ENCODE data around the gene GALNT14. TPM values are rescaled to one million over a fixed set of nuclear protein-coding genes. Genes with fewer than 3 reads are reported as not detected.

GALNT14 gene
- total RNA-seq, 2 donors from 2014 or later: 1.6 TPM; not detected in 1

DNA sequence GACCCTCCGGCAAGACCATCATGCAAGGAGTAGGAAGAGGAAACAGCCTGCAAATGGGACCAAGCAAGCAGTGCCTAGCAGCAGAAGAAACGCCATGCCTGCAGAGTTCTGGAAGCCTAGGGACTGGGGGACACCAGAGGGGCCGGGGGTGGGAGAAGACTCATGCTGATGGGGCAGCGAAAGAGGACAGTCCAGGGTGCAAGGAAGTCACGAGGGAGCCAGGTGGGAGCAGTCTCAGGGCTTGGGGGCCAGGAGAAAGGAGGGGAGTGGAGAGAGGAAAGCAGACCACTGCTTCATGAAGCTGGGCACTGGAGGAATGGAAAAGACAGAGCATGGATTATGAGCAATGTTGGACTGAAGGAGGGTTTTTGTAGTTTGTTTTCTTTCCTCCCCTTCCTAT, 211.6 kb downstream of the GALNT14 start:
- DNase-seq (ENCODE audit: low spot score): no peak
- no peaks in the 10 kb centered on the region for H3K36me3 ChIP-seq
- ATAC-seq (ENCODE audit: insufficient number of reproducible peaks, low FRiP score, low read depth): no peak
- no peak overlapping the region for H3K27ac ChIP-seq
- TF ChIP-seq, protein P1, sequence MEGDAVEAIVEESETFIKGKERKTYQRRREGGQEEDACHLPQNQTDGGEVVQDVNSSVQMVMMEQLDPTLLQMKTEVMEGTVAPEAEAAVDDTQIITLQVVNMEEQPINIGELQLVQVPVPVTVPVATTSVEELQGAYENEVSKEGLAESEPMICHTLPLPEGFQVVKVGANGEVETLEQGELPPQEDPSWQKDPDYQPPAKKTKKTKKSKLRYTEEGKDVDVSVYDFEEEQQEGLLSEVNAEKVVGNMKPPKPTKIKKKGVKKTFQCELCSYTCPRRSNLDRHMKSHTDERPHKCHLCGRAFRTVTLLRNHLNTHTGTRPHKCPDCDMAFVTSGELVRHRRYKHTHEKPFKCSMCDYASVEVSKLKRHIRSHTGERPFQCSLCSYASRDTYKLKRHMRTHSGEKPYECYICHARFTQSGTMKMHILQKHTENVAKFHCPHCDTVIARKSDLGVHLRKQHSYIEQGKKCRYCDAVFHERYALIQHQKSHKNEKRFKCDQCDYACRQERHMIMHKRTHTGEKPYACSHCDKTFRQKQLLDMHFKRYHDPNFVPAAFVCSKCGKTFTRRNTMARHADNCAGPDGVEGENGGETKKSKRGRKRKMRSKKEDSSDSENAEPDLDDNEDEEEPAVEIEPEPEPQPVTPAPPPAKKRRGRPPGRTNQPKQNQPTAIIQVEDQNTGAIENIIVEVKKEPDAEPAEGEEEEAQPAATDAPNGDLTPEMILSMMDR (IDR thresholded peaks at IDR 0.05): no peak
- no peaks in the 10 kb centered on the region for H3K27me3 ChIP-seq (replicated peaks; ENCODE audit: insufficient read depth)
- H3K4me1 ChIP-seq (ENCODE audit: control insufficient read depth in 1 of 2, low read depth in 2 of 2): no peaks in the 10 kb centered on the region
- no peak overlapping the region for H3K4me3 ChIP-seq
- no peaks in the 10 kb centered on the region for H3K9me3 ChIP-seq

DNA sequence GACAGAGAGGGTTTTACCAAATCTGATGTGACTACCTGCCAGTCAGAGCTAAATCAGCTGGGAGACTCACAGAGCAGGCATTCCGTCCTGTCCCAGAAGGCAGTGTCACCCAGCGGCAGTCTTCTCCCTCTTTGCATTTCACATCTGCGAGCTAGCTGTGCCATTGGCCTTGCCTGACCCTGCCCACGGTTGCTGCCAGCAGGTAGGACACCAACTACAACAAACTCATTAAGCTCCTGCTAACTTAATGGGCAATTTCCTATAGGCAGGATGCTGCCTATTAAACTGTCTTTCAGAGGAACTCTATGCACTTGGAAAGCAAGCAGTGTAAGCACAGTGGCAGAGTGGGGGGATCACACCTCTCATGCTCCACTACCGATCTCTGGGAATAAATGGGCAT, 214.6 kb downstream of the GALNT14 start:
- no peak for DNase-seq (ENCODE audit: low spot score)
- no peak for ATAC-seq (ENCODE audit: insufficient number of reproducible peaks, low FRiP score, low read depth)
- no peak overlapping the region for H3K27ac ChIP-seq
- H3K9me3 ChIP-seq: no peaks in the 10 kb centered on the region
- H3K4me3 ChIP-seq: no peak overlapping the region
- no peaks in the 10 kb centered on the region for H3K36me3 ChIP-seq
- TF ChIP-seq, protein P1 (IDR thresholded peaks at IDR 0.05): no peak
- no peaks in the 10 kb centered on the region for H3K4me1 ChIP-seq (ENCODE audit: control insufficient read depth in 1 of 2, low read depth in 2 of 2)
- no peaks in the 10 kb centered on the region for H3K27me3 ChIP-seq (replicated peaks; ENCODE audit: insufficient read depth)

DNA sequence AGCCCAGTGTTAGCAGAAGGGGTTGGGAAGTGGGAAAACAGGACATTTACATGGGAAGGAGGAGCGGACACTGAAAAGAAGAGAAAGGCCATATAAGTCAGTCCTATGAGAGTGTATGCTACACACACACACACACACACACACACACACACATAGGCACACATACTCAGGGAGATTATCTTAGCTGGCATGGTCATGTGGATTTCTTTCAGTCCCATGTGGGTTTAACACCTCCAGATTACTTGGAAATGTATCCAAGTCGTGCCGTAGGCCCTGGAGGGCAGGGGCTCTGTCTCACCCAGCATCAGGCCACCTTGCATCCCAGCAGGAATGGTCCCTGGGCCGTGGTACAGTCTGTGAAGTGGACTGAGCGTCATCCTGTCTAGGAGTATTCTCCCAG, 217.7 kb downstream of the GALNT14 start:
- Histone ChIP-seq H3K4me1 (ENCODE audit: control insufficient read depth in 1 of 2, low read depth in 2 of 2) (no peaks in the 10 kb centered on the region), H3K27ac (no peak overlapping the region), H3K9me3 (no peaks in the 10 kb centered on the region), H3K36me3 (no peaks in the 10 kb centered on the region), H3K27me3 (replicated peaks; ENCODE audit: insufficient read depth) (no peaks in the 10 kb centered on the region), H3K4me3 (no peak overlapping the region)
- DNase-seq (ENCODE audit: low spot score): no peak
- TF ChIP-seq, protein P1 (IDR thresholded peaks at IDR 0.05): no peak
- ATAC-seq (ENCODE audit: insufficient number of reproducible peaks, low FRiP score, low read depth): no peak

DNA sequence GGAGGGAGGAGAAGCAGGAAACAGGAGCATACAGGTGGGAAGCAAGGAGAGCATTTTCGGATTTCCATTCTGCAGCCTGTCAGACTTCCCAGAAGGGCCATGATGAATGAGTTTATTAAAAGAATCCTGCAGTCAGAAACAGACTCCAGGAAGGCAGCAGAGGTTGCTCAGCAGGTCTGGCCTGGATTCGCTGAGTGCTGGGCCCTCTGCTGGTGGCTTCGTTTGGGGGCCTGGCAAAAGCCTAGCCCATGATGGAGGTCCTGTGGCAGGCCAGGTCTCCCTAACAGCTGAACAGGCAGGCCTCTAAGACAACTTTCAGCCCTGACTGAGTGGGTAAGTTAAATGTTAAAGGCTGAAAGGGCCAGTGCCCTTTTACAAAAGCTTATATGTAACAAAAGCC, 222.8 kb downstream of the GALNT14 start:
- no peaks in the 10 kb centered on the region for H3K4me1 ChIP-seq (ENCODE audit: control insufficient read depth in 1 of 2, low read depth in 2 of 2)
- TF ChIP-seq, protein P1 (IDR thresholded peaks at IDR 0.05): no peak
- no peak for ATAC-seq (ENCODE audit: insufficient number of reproducible peaks, low FRiP score, low read depth)
- H3K4me3 ChIP-seq: no peak overlapping the region
- DNase-seq (ENCODE audit: low spot score): no peak
- no peaks in the 10 kb centered on the region for H3K27me3 ChIP-seq (replicated peaks; ENCODE audit: insufficient read depth)
- no peaks in the 10 kb centered on the region for H3K36me3 ChIP-seq
- no peak overlapping the region for H3K27ac ChIP-seq
- no peaks in the 10 kb centered on the region for H3K9me3 ChIP-seq

DNA sequence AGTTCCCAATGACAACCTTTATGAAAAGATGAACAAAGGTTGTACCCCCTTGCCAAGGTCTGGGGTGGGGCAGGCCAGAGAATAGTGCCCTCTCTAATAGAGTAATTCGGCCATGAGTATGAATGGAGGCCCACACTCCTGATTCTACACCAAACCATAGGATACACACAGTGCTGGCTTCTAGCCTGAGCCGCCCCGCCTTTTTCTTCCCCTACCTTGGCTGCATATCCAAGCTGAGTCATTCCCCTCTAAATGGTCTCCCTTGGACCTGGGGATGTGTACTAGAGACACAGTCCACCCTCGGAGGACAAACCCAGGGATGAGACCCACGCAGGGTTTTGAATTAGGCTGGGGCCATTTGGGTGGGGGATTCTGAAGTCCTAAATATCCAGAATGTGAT, 223.8 kb downstream of the GALNT14 start:
- no peaks in the 10 kb centered on the region for H3K9me3 ChIP-seq
- DNase-seq (ENCODE audit: low spot score) (no peak), ATAC-seq (ENCODE audit: insufficient number of reproducible peaks, low FRiP score, low read depth) (no peak)
- TF ChIP-seq, protein P1 (IDR thresholded peaks at IDR 0.05): no peak
- H3K36me3 ChIP-seq: no peaks in the 10 kb centered on the region
- H3K27ac ChIP-seq: no peak overlapping the region
- H3K4me1 ChIP-seq (ENCODE audit: control insufficient read depth in 1 of 2, low read depth in 2 of 2): no peaks in the 10 kb centered on the region
- no peaks in the 10 kb centered on the region for H3K27me3 ChIP-seq (replicated peaks; ENCODE audit: insufficient read depth)
- H3K4me3 ChIP-seq: no peak overlapping the region
